ENCODE measurements around the gene CRYBB1.

The CRYBB1 gene

DNA sequence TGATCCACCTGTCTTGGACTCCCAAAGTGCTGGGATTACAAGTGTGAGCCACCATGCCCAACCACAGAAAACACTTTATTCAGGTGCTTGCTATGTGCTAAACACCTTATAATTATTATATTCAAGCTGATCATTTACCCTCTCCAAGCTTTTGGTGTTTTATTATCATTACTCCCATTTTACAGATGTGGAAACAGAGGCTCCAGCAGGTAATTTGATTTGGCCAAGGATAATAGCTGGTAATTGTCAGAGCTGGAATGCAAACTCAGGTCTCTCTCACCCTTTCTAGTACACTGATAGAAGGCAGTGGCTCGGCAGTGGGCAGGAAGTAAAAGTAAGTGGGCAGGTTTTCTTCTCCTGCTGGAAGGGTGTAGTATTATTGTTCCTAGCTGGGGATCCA is 24.1 kb downstream of the CRYBB1 start:
- DNase-seq (ENCODE audit: low spot score), result no peak
- TF ChIP-seq, protein P1, sequence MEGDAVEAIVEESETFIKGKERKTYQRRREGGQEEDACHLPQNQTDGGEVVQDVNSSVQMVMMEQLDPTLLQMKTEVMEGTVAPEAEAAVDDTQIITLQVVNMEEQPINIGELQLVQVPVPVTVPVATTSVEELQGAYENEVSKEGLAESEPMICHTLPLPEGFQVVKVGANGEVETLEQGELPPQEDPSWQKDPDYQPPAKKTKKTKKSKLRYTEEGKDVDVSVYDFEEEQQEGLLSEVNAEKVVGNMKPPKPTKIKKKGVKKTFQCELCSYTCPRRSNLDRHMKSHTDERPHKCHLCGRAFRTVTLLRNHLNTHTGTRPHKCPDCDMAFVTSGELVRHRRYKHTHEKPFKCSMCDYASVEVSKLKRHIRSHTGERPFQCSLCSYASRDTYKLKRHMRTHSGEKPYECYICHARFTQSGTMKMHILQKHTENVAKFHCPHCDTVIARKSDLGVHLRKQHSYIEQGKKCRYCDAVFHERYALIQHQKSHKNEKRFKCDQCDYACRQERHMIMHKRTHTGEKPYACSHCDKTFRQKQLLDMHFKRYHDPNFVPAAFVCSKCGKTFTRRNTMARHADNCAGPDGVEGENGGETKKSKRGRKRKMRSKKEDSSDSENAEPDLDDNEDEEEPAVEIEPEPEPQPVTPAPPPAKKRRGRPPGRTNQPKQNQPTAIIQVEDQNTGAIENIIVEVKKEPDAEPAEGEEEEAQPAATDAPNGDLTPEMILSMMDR (IDR thresholded peaks at IDR 0.05), result no peak
- no peak overlapping the region for H3K4me3 ChIP-seq
- H3K27ac ChIP-seq, result no peak overlapping the region

DNA sequence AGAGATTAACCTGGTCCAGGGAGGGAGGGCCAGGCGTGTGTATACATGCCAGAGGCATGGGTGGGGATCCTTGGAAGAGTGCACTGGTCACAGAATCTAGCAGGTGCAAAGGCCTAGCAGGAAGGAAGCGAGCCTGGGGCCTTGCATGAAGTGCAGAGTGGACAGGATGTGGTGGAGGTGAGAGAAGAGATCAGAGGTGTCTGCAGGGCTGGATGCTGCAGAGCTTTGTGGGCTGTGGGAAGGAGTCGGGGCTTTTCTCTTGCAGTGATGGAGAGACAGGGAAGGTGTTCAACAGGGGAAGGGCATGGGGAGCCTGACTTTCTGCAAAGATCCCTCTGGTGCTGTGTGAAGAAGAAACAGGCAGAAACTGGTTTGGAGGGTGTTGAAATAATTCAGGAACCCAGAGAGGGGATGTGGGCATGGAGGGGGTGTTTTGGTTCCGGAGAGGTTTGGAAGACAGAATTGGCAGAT is 25.4 kb downstream of the CRYBB1 start:
- H3K4me3 ChIP-seq, result no peak overlapping the region
- no peak overlapping the region for H3K27ac ChIP-seq
- no peak for DNase-seq (ENCODE audit: low spot score)
- TF ChIP-seq, protein P1 (IDR thresholded peaks at IDR 0.05), result no peak

DNA sequence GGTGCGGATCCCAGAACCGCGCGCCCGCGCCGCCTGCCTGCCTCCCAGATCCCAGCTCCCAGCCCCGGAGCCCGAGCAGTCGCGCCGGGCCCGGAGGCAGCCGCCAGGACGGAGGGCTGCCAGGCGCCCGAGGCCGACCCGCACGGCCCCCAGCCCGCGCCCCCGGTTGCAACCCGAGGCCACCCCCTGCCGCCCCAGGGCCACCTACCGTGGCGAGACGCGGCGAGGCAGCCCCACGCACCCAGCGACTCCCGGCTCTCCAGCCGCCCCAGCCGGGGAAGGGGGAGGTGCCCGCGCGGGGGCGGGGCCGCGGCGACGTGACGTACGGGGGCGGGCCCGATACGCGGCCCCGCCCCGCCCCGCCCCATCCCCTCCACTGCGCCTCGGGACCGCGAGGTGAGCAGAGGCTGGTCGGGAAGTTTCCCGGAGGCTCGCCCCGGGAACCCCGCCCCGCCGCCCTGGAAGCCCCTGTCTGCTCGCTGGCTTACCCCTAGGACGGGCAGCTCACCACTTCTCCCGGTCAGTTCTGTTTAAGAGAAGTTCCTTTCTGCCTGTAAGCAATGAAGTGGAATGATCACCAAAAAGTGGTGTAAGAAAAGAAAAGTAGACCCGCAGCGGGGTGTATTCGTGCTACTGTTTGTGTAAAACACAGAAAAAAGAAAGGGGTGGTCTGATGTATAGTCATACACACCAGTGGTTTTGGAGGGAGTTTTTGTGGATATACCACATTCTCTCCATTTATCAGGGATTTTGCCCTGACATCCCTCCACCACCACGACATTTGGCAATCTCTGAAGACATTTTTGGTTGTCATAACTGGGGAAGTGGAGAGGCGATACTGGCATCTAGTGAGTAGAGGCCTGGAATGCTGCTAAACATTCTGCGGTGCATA is 27.7 kb downstream of the CRYBB1 start, which contains the start of gene TPST2:
Gene TPST2, minus strand, starts transcription at position 288 of the 892 bp plus-strand sequence. CDS start 48,502 bp downstream, outside the sequence.
- peak within 1 kb of the TSS; percentile 67 to 93 for H3K27ac ChIP-seq
- peak within 1 kb of the TSS; percentile 93 for H3K4me3 ChIP-seq
- TF ChIP-seq, protein P1 (IDR thresholded peaks at IDR 0.05), result no peak
- peak; percentile 88 for DNase-seq (ENCODE audit: low spot score)

DNA sequence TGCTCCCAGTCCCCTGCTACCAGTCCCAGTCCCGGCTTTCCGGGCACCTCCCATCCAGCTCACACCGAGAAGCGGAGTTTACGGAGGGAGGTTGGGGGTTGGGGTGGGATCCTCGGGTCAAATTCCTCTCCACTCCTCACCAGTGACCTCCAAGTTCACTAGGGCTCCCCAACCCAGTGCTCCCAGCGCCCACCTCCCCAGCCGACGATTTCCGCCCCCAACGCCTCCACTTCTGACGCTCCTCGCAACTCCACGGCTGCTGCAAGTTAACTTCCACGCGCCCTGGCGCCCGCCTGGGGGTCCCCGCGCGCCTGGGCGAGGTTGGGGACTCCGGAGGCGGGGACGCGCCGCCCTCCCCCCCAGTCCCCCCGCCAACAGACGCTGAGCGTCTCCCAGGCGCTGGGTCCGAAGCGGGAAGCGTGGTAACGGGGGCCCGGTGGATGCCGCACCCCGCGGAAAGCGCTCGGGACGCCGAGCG is 28.4 kb downstream of the CRYBB1 start:
- TF ChIP-seq, protein P1 (IDR thresholded peaks at IDR 0.05), result no peak
- peak overlapping the region; percentile 93 for H3K4me3 ChIP-seq
- peak; percentile 79 for DNase-seq (ENCODE audit: low spot score)
- H3K27ac ChIP-seq, result peak overlapping the region; percentile 67 to 93

DNA sequence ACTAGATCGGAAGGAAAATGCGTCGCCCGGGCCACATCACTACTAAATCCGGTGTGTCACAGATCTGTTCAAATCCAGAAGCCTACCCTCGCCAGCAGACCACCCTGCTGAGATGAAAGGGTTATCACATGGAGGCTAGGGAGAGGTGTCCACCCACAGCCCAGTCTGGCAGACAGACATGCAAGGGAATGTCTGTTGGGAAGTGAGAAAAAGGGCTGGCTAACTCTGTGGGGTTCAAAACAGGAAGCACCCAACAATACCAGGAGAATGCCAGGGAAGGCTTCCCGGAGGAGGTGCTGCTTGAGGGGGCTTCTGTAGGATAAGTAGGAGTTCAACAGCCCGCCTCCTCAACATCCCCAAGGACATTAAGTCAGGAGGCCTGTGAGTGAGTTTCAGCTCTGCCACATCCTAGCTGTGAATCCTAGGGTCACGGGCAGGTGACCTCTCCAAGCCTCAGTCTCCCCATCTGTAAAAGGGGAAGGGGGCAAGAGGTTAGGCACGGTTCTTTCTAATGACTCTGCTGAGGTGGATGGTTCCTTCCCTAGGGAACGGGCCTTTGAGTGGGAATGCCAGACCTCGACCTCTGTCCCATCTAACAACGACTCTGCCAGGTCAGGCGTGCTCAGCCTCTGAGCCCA is 29.0 kb downstream of the CRYBB1 start:
- peak overlapping the region; percentile 67 to 93 for H3K27ac ChIP-seq
- TF ChIP-seq, protein P1 (IDR thresholded peaks at IDR 0.05), result no peak
- H3K4me3 ChIP-seq, result peak overlapping the region; percentile 93
- DNase-seq (ENCODE audit: low spot score), result no peak

DNA sequence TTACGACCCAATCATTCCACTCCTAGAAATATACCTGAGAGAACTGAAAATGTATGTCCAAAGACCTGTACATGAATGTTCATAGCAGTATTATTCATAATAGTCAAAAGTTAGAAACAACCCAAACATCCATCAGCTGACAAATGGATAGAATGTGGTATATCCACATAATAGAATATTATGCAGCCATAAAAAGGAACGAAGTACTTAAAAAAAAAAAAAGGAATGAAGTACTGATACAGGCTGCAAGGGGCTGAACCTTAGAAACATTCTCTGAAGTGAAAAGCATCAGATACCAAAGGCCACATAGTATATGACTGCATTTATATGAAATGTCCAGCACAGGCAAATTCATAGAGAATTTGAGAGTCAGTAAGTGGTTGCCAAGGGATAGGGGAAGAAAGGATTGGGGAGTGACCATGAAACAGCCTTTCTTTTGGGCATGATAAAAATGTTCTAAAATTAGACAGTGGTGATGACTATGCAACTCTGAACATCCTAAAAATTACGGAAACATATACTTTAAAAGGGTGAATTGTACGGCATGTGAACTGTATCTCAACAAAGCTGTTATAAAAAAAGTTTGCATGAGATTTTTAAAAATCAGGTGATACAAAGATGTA is 29.7 kb downstream of the CRYBB1 start:
- DNase-seq (ENCODE audit: low spot score), result no peak
- TF ChIP-seq, protein P1 (IDR thresholded peaks at IDR 0.05), result no peak
- H3K27ac ChIP-seq, result peak overlapping the region in 1 of 2 donors; percentile 93
- H3K4me3 ChIP-seq, result no peak overlapping the region
